GM12875 (cell line): Measurements from ENCODE around the gene MLF1.

Experiments used
- H3K4me3 ChIP-seq: one replicate; pipeline ENCODE4 v1.5.1; 2011; ENCODE audit warnings: low read depth, low read length, control low read depth
- CTCF ChIP-seq: IDR thresholded peaks from 2 replicates; pipeline ENCODE4 v1.5.1; 2011; ENCODE audit warnings: low read depth, mild to moderate bottlenecking, control low read depth, inconsistent platforms, low read length, moderate library complexity, borderline replicate concordance; ENCODE audit not compliant: insufficient read depth

Gene MLF1

GRCh38 chr3:158640646-158641045 lies 69.7 kb downstream of the MLF1 start:
- H3K4me3 ChIP-seq: no peak overlapping the region
- no peak for TF ChIP-seq CTCF

GRCh38 chr3:158642005-158642404 lies 71.0 kb downstream of the MLF1 start:
- TF ChIP-seq CTCF: no peak

GRCh38 chr3:158642474-158643210 lies 71.6 kb downstream of the MLF1 start:
- no peak for TF ChIP-seq CTCF
- no peak overlapping the region for H3K4me3 ChIP-seq

More at GRCh38 chr3:158642005-158642404, 71.0 kb downstream of the MLF1 start:
- no peak overlapping the region for H3K4me3 ChIP-seq

GRCh38 chr3:158644345-158644908 lies 73.4 kb downstream of the MLF1 start, which contains the start of gene GFM1:
Gene GFM1, plus strand, starts transcription at chr3:158644527. Its CDS starts 108 bp downstream, at chr3:158644635.
- H3K4me3 ChIP-seq: peak within 1 kb of the TSS; percentile 79
- TF ChIP-seq CTCF: peak; percentile 95

- no peak overlapping the region for H3K4me3 ChIP-seq
- TF ChIP-seq CTCF: no peak
These were observed 78.8 kb downstream of the MLF1 start for GRCh38 chr3:158649791-158650190.

- TF ChIP-seq CTCF: no peak
- no peak overlapping the region for H3K4me3 ChIP-seq
These were observed 80.2 kb downstream of the MLF1 start for GRCh38 chr3:158651192-158651591.

GRCh38 chr3:158652463-158652862 lies 81.5 kb downstream of the MLF1 start:
- no peak for TF ChIP-seq CTCF

More at GRCh38 chr3:158652463-158652862, 81.5 kb downstream of the MLF1 start:
- H3K4me3 ChIP-seq: no peak overlapping the region
